OCI-LY7 (cell line): ENCODE data around the gene AGBL4. TPM values are rescaled to one million over a fixed set of nuclear protein-coding genes. Genes with fewer than 3 reads are reported as not detected.

Experiments
- BruUV-seq: library from RNA; stranded (reverse); fragments of 400-500 nt; replicated peaks from 2 replicates; lab custom pipeline; 2021; lab: Mats Ljungman, UMichigan
- CTCF ChIA-PET: fragments of 300-600 bp; sonication (Branson Sonifier 250); formaldehyde crosslinking; loops from one replicate; lab custom pipeline; 2022; ENCODE audit warnings: antibody characterized with exemption; ENCODE audit not compliant: unreplicated experiment; lab: Charles Lee
- POLR2A ChIA-PET: fragments of 300-600 bp; sonication (Branson Sonifier 250); formaldehyde crosslinking; loops from one replicate; lab custom pipeline; 2022; ENCODE audit warnings: antibody characterized with exemption; lab: Charles Lee
- DNase-seq: peaks from one replicate; pipeline ENCODE4 v3.0.0-alpha.2; 2015; ENCODE audit warnings: low spot score
- H2AFZ ChIP-seq: fragments of 200-600 bp; sonication (generic), shearing (Covaris generic); 2 replicates; pipeline ENCODE4 v1.6.1; 2014; ENCODE audit warnings: mild to moderate bottlenecking, antibody characterized with exemption, low read length, moderate library complexity
- H3K27ac ChIP-seq: fragments of 200-600 bp; sonication (generic); 2 replicates; pipeline ENCODE4 v1.5.1; 2014; ENCODE audit warnings: mixed run types, low read depth, mild to moderate bottlenecking, moderate library complexity, low read length, inconsistent platforms; ENCODE audit not compliant: poor library complexity, severe bottlenecking
- H3K36me3 ChIP-seq: fragments of 200-600 bp; sonication (generic); 2 replicates; pipeline ENCODE4 v1.6.1; 2014; ENCODE audit warnings: mild to moderate bottlenecking, antibody characterized with exemption, low read length, moderate library complexity, mixed read lengths; ENCODE audit not compliant: insufficient read depth
- H3K4me1 ChIP-seq: fragments of 200-600 bp; sonication (generic); 2 replicates; pipeline ENCODE4 v1.5.1; 2014; ENCODE audit warnings: mild to moderate bottlenecking, low read length; ENCODE audit not compliant: insufficient read depth, poor library complexity, severe bottlenecking
- H3K4me2 ChIP-seq: fragments of 200-600 bp; sonication (generic); 2 replicates; pipeline ENCODE4 v1.6.1; 2014; ENCODE audit warnings: mild to moderate bottlenecking, low read length
- H3K4me3 ChIP-seq: fragments of 200-600 bp; sonication (generic); 2 replicates; pipeline ENCODE4 v1.5.1; 2014; ENCODE audit warnings: mild to moderate bottlenecking, low read depth, low read length; ENCODE audit not compliant: poor library complexity, severe bottlenecking
- H3K79me2 ChIP-seq: fragments of 200-600 bp; sonication (generic); 2 replicates; pipeline ENCODE4 v1.6.1; 2016; ENCODE audit warnings: low read depth, mild to moderate bottlenecking, low read length, moderate library complexity, mixed read lengths; ENCODE audit not compliant: insufficient read depth
- H3K9me2 ChIP-seq: fragments of 200-600 bp; sonication (generic); 2 replicates; pipeline ENCODE4 v1.6.1; 2016; ENCODE audit warnings: mild to moderate bottlenecking, low read length, mixed read lengths; ENCODE audit not compliant: insufficient read depth
- H3K9me3 ChIP-seq: fragments of 200-600 bp; sonication (generic); 2 replicates; pipeline ENCODE4 v1.6.1; 2014; ENCODE audit warnings: mild to moderate bottlenecking, mixed run types, low read length, mixed read lengths
- H4K20me1 ChIP-seq: fragments of 200-600 bp; sonication (generic); 2 replicates; pipeline ENCODE4 v1.6.1; 2014; ENCODE audit warnings: mild to moderate bottlenecking, antibody characterized with exemption, low read length, moderate library complexity, mixed read lengths; ENCODE audit not compliant: insufficient read depth
- CTCF ChIP-seq: fragments of 200-600 bp; sonication (generic); conservative IDR thresholded peaks from 2 replicates; pipeline ENCODE4 v1.5.1; 2014; ENCODE audit warnings: mild to moderate bottlenecking, antibody characterized with exemption, low read length, moderate library complexity, mixed read lengths
- EZH2phosphoT487 ChIP-seq: fragments of 200-600 bp; sonication (generic); IDR thresholded peaks from 2 replicates; pipeline ENCODE4 v1.6.1; 2018; ENCODE audit warnings: low read depth, borderline replicate concordance, mild to moderate bottlenecking, mixed run types, antibody characterized with exemption, low read length, moderate library complexity, mixed read lengths
- intact Hi-C: fragments of 100-400 bp; cut with micrococcal nuclease; formaldehyde crosslinking; loops from one replicate; pipeline ENCODE4 v1.10.0; 2022; ENCODE audit not compliant: unreplicated experiment
- total RNA-seq, 2 experiments: library from RNA; depleted of rRNA in 1 of 2; stranded (reverse); fragments of >200 nt in 1 of 2; shearing (Covaris generic) in 1 of 2; gene quantifications; 2 replicates each; pipeline ENCODE4 v1.2.3, GENCODE V29; 2014 to 2022

The AGBL4 gene
- total RNA-seq, 2 experiments from 2014 or later, result not detected

GRCh38 chr1:48629867-48630266 lies 1393.9 kb downstream of the AGBL4 start:
- no peaks in the 10 kb centered on the region for H3K9me2 ChIP-seq
- no peak overlapping the region for H2AFZ ChIP-seq
- no peaks in the 10 kb centered on the region for H3K9me3 ChIP-seq
- no TSS peak for BruUV-seq
- intact Hi-C loops, result no loop called here
- H3K79me2 ChIP-seq, result no peaks in the 10 kb centered on the region
- TF ChIP-seq CTCF, result no peak
- TF ChIP-seq EZH2phosphoT487, result no peak
- no peaks in the 10 kb centered on the region for H3K4me1 ChIP-seq
- H3K27ac ChIP-seq, result no peak overlapping the region
- ChIA-PET POLR2A (no interaction called here), CTCF (no interaction called here)
- H3K4me2 ChIP-seq, result no peak overlapping the region
- no peak overlapping the region for H3K4me3 ChIP-seq
- no peaks in the 10 kb centered on the region for H3K36me3 ChIP-seq
- DNase-seq, result no peak
- no peaks in the 10 kb centered on the region for H4K20me1 ChIP-seq

GRCh38 chr1:48627486-48627885 lies 1396.3 kb downstream of the AGBL4 start:
- no peaks in the 10 kb centered on the region for H3K9me3 ChIP-seq
- no peaks in the 10 kb centered on the region for H3K9me2 ChIP-seq
- H2AFZ ChIP-seq, result no peak overlapping the region
- no peaks in the 10 kb centered on the region for H4K20me1 ChIP-seq
- CTCF ChIA-PET, result no interaction called here
- DNase-seq, result no peak
- H3K4me3 ChIP-seq, result no peak overlapping the region
- no peaks in the 10 kb centered on the region for H3K36me3 ChIP-seq
- POLR2A ChIA-PET, result no interaction called here
- no peaks in the 10 kb centered on the region for H3K79me2 ChIP-seq
- intact Hi-C loops, result no loop called here
- H3K4me1 ChIP-seq, result no peaks in the 10 kb centered on the region
- no peak overlapping the region for H3K4me2 ChIP-seq
- no peak for TF ChIP-seq CTCF
- TF ChIP-seq EZH2phosphoT487, result no peak
- H3K27ac ChIP-seq, result no peak overlapping the region
- no TSS peak for BruUV-seq

GRCh38 chr1:48619539-48619938 lies 1404.2 kb downstream of the AGBL4 start:
- Histone ChIP-seq H3K9me3 (no peaks in the 10 kb centered on the region), H3K4me3 (no peak overlapping the region)

More at GRCh38 chr1:48619539-48619938, 1404.2 kb downstream of the AGBL4 start:
- Histone ChIP-seq H2AFZ (no peak overlapping the region), H3K79me2 (no peaks in the 10 kb centered on the region), H3K9me2 (no peaks in the 10 kb centered on the region), H3K36me3 (no peaks in the 10 kb centered on the region), H3K27ac (no peak overlapping the region), H4K20me1 (no peaks in the 10 kb centered on the region), H3K4me1 (no peaks in the 10 kb centered on the region), H3K4me2 (no peak overlapping the region)
- TF ChIP-seq EZH2phosphoT487 (no peak), CTCF (no peak)
- DNase-seq, result no peak
- CTCF ChIA-PET, result no interaction called here
- intact Hi-C loops, result no loop called here
- BruUV-seq, result no TSS peak
- POLR2A ChIA-PET, result interaction anchor here (1.2 kb wide), 1 partner anchor 13 kb away, joined by 3 read pairs; no protein-coding TSS in a partner anchor
